ENCODE measurements around the gene ABCB11.
"Not testable (repeated sequence)": the region's sequence is repeated elsewhere in the genome, so short reads cannot be mapped to it uniquely, and the experiment has no call there.

ABCB11 gene

DNA sequence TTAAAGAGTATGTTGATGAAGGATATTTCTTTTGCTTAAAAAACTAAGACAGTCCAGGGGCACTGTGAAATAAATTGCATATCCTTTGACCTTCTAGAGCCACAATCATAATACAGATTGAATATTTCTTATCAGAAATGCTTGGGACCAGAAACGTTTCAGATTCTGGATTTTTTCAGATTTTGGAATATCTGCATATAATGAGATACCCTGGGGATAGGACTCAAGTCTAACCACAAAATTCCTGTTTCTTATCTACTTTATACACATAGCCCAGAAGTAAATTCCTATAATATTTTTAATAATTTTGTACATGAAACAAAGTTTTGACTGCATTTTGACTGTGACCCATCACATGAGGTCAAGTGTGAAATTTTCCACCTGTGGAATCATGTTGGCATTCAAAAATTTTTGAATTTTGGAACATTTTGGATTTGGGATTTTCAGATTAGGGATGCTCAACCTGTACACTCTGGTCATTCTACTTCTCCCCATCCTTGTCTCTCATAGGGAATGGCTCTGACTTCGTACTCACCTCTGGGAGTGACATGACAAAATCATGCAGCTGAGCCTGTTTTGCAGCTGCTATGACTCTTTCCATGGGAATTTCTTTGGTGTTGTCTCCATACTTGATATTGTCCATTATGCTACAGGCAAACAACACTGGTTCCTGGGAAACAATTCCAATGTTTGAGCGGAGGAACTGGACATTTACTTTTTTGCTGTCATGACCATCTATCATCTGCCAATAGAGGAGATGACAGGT, 104.3 kb downstream of the ABCB11 start:
- no peak for DNase-seq

GRCh38 chr2:168920504-168921157, 110.5 kb downstream of the ABCB11 start:
- no peak for DNase-seq

DNA sequence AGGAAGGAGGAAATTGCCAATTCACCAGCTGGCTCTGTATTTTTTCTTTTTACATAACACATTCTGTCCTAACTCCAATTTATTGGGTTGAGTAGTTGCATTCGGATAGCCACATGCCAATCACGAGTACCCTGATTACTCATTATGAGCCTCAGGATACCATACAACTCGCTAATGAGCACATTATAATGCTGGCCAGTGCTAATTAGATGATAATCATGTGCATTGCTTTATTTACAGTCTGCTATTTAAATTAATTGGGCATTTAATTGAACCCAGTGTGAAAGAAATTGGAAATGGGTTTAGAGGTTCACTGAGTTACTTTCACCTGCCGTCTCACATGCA, 114.8 kb downstream of the ABCB11 start:
- no peak for DNase-seq

GRCh38 chr2:168915441-168916330, 115.4 kb downstream of the ABCB11 start:
- DNase-seq, result no peak

- DNase-seq, result no peak
These were observed 117.6 kb downstream of the ABCB11 start for GRCh38 chr2:168913495-168913894.

DNA sequence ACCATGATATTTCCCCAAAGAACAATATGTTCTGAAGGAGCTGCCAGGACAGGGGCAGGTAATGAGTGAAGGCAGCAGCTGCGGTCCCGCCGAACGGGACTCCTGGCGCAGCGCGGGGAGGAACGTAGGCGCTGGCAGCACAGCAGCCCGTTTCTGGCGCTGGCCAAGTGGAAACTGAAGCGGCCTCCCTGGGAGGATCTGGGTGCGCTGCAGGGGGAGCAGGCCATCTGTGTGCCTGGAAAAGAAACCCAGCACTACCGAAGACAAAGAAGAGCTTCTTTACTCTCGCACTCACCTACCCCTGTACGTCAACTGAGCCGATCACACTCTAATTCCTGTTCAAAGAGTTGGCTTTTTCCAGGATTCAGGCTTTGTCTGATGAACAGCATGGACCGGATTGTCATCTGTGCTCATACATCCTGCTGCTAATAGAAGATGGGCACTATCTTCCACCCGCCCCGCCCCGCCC, 118.2 kb downstream of the ABCB11 start:
- no peak for DNase-seq

- no peak for DNase-seq
These were observed 118.7 kb downstream of the ABCB11 start for GRCh38 chr2:168912466-168912865.

DNA sequence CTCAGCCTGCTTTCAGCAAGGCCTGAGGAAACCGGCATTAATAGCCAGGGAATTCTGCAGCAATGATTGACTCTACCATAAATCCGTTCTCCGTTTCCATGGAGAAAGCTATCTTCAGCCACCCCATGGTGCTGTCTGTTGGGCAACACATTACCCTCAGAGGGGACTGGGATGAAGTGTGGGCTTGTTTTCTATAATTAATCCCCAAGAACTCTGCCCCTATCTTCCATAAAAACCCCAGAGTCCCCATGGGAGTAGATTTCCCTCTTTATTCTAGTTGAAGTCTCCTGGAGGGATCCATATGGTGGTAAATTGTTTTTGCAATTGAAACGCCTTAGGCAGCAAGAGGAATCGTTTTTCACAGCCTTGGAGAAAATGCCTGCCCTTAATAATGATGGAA, 120.8 kb downstream of the ABCB11 start:
- DNase-seq, result no peak

DNA sequence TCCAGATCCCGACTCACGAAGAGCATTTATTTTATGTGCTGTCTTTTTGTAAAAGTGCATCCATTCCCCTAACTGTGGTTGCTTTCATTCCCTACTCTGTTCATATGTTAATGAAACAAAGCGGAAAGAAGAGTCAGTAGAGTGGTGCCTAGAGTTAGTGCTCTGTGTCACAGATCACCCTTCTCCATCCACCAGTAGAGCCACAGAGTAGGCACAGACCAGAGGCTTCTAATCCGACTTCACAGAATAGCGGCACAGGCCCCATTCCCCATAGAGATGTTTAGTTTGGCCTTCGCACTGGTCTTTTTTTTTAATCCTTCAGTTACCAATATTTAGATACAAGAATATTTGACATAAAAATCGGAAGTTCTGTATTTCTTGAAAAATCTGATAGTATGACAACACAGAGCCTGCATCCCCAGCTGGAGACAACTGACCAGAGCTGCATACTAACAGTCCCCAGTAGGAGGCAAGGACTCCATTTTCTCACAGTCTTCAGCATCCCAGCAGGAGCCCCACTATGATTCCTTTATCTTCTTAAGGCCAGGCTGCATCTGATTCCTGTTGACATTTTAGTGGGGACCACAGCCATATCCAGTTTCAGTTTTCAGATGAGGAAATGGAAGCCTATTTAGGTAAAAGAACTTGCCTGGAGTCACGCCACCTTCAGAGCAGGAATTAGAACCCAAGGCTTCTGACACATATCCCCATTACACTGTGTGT, 123.0 kb downstream of the ABCB11 start:
- DNase-seq, result no peak

- DNase-seq, result no peak
These were observed 126.8 kb downstream of the ABCB11 start for GRCh38 chr2:168904358-168904757.

- DNase-seq, result no peak
These were observed 127.2 kb downstream of the ABCB11 start for GRCh38 chr2:168903888-168904287.

GRCh38 chr2:168901003-168901402, 130.1 kb downstream of the ABCB11 start, which contains the start of gene G6PC2:
TSS of gene G6PC2 (plus strand) at chr2:168901291. CDS start at chr2:168901332, 41 bp downstream.
- DNase-seq, result no peak

- DNase-seq, result no peak
These were observed 133.7 kb downstream of the ABCB11 start for GRCh38 chr2:168897449-168897848.

- no peak for DNase-seq
These were observed 134.3 kb downstream of the ABCB11 start for GRCh38 chr2:168896783-168897182.

DNA sequence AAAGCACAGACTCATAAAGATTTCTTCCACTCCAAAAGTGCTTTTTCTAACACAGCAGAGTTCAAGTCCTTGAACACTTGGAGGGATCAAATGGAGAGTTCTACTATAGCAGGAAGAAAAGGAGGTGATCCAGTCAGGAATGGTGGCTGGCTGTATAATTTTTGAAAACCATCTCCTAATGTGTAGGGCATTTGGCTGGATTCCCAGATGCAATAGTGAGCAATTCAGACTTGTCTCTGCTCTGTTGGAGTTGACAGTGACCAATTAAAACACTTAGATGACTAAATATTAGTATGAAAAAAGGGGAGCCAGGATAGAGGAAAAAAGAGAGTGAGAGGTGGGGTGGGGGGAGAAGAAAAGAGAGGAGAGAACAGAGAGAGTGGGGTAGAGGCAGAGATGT, 135.4 kb downstream of the ABCB11 start:
- no peak for DNase-seq

DNA sequence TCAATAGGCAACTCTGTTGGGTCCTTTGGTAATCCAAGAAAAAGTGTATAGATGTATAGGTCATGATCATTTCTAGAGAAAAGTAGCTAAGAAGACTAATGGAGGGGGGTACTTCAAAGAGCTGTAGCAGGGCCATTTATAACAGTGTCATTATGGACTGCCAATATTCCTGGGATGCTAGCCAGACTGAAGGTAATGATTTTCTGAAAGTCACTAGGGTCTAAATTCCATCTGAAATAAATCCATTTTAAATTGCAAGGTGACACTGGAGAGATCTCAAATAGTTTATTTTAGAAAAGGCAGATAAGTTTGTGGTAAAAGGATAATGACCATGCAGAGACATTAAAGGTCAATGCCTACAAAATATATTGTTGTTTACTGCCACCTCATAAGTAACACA, 136.4 kb downstream of the ABCB11 start:
- no peak for DNase-seq

DNA sequence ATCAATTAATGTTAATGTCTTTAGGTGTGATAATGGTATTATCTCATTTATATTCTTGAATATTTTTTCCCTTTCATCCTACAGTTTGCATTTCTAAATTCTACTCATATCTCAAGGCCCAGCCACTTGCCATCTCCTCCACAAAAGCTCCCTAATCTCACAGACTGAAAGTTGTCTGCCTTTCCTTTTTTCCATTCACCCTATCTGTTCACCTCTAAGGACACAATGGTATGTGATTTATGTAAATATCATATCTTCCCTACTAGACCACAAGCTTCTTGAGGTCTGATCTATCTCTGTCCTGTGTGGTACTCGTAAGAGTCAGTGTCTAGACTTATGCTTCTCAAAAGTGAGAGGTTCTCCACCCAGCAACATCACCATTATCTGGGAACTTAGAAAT, 137.0 kb downstream of the ABCB11 start:
- DNase-seq, result no peak

GRCh38 chr2:168892327-168892726, 138.8 kb downstream of the ABCB11 start:
- DNase-seq, result no peak

DNA sequence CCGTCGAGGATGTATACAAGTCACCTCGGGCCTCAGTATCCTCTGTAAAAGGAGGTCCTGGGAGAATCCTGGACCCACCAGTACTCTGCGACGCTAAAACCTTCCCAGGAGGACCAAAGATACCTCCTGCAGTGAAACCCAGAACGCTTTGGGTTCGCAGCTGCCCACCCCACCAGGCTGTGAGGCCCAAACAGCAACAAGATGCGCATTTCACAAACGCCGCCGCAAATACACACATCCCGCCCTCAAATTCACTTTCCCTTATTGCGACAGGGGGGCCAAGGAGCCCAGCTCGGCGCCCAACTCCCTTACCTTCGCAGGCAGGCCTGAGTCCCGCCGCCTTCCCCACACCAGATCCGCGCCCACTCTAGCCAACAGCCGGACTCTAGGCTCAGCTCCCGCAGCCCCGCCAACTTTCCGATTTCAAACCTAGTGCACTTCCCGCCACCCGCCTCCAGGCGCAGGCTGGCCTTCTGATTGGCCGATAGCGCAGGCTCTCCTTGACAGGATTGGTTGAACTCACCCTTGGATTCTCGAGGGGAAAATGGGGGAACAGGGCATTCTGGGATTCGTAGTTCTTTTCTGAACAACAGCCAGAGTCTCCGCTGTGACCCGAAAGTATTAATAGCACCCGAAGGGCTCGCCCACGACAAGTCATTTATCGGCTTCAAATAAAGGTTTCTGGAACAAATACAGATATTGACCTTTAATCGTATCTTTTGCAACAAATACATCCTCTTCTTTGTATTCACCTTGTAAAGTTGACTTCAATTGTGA, 140.9 kb downstream of the ABCB11 start, which contains the start of gene SPC25:
SPC25 (minus strand) TSS at position 425 of the 777 bp plus-strand sequence. CDS start 911 bp downstream, outside the sequence.
- DNase-seq, result peak; percentile 29

GRCh38 chr2:168889635-168890005, 141.5 kb downstream of the ABCB11 start:
- DNase-seq, result no peak

GRCh38 chr2:168884975-168885374, 146.1 kb downstream of the ABCB11 start:
- no peak for DNase-seq

- not testable (repeated sequence) for DNase-seq
These were observed 149.0 kb downstream of the ABCB11 start for GRCh38 chr2:168882163-168882562.

All from GOT3 (cell line).